H1 (cell line): ENCODE results near the gene RPL7L1. TPM values are rescaled to one million over a fixed set of nuclear protein-coding genes. Genes with fewer than 3 reads are reported as not detected.

Experiments used
- CTCF ChIA-PET: fragments of 300-600 bp; sonication (Branson Sonifier 250); formaldehyde crosslinking; loops from one replicate; lab custom pipeline; 2021; ENCODE audit not compliant: partially characterized antibody; lab: Charles Lee
- POLR2A ChIA-PET: fragments of 300-600 bp; sonication (Branson Sonifier 250); formaldehyde crosslinking; loops from one replicate; lab custom pipeline; 2021; ENCODE audit warnings: inconsistent platforms; ENCODE audit not compliant: partially characterized antibody; lab: Charles Lee
- DNase-seq, 2 experiments: peaks; one replicate each; pipeline versions ENCODE4 v3.0.0 to v3.0.0-alpha.2; 2010 to 2022; ENCODE audit warnings: low spot score in 2 of 2, low read depth in 1 of 2, mixed read lengths in 1 of 2
- FAIRE-seq: peaks from 2 replicates; lab custom pipeline; 2011; peaks lifted over from hg19 to GRCh38; lab: Jason Lieb, UNC
- H2AFZ ChIP-seq: 2 replicates; pipeline ENCODE4 v1.8.1; 2012; ENCODE audit warnings: low read length, inconsistent platforms
- H2AK5ac ChIP-seq: 2 replicates; pipeline ENCODE4 v1.6.1; 2013; ENCODE audit warnings: low read depth, low read length
- H2BK120ac ChIP-seq: replicated peaks from 2 replicates; pipeline ENCODE3; 2013; ENCODE audit warnings: low read depth, low read length, inconsistent platforms
- H2BK12ac ChIP-seq: 2 replicates; pipeline ENCODE4 v1.6.1; 2013; ENCODE audit warnings: low read depth, low read length
- H2BK15ac ChIP-seq: 2 replicates; pipeline ENCODE4 v1.6.1; 2013; ENCODE audit warnings: low read length
- H2BK20ac ChIP-seq: 2 replicates; pipeline ENCODE4 v1.6.1; 2013; ENCODE audit warnings: low read length
- H2BK5ac ChIP-seq: 2 replicates; pipeline ENCODE4 v1.6.1; 2013; ENCODE audit warnings: low read depth, low read length
- H3K14ac ChIP-seq: 2 replicates; pipeline ENCODE4 v1.6.1; 2013; ENCODE audit warnings: inconsistent platforms; ENCODE audit not compliant: insufficient read length
- H3K18ac ChIP-seq: 2 replicates; pipeline ENCODE4 v1.6.1; 2013; ENCODE audit warnings: low read length; ENCODE audit errors: extremely low read depth
- H3K23ac ChIP-seq: 2 replicates; pipeline ENCODE4 v1.6.1; 2013; ENCODE audit warnings: inconsistent platforms; ENCODE audit not compliant: insufficient read length
- H3K23me2 ChIP-seq: 2 replicates; pipeline ENCODE4 v1.6.1; 2013; ENCODE audit warnings: low read depth, low read length
- H3K27ac ChIP-seq: 2 replicates; pipeline ENCODE4 v1.6.1; 2011; ENCODE audit warnings: low read depth, low read length, inconsistent platforms
- H3K27me3 ChIP-seq, 4 experiments: replicated peaks in 1 of 4; 1 replicate in 1 of 4; 2 replicates in 3 of 4; pipeline versions ENCODE4 v1.6.1 to v1.8.1; 2011 to 2013; ENCODE audit warnings: low read length in 3 of 4, mild to moderate bottlenecking in 3 of 4, inconsistent platforms in 2 of 4, mixed read lengths in 2 of 4, moderate library complexity in 1 of 4; ENCODE audit not compliant: control insufficient read depth in 3 of 4, insufficient read depth in 3 of 4; ENCODE audit errors: extremely low read depth in 1 of 4
- H3K36me3 ChIP-seq, 4 experiments: 2 replicates each; pipeline versions ENCODE4 v1.6.1 to v1.8.1; 2011 to 2013; ENCODE audit warnings: mild to moderate bottlenecking in 4 of 4, low read length in 3 of 4, moderate library complexity in 2 of 4, control low read depth in 1 of 4, inconsistent platforms in 1 of 4; ENCODE audit not compliant: insufficient read depth in 4 of 4, control insufficient read depth in 2 of 4
- H3K4ac ChIP-seq: replicated peaks from 2 replicates; pipeline ENCODE3; 2013; ENCODE audit warnings: low read length, low read depth, mixed read lengths, inconsistent platforms; ENCODE audit not compliant: insufficient read length
- H3K4me1 ChIP-seq, 4 experiments: replicated peaks in 1 of 4; 1 replicate in 1 of 4; 2 replicates in 3 of 4; pipeline versions ENCODE4 v1.6.1 to v1.8.1; 2011 to 2013; ENCODE audit warnings: low read length in 3 of 4, inconsistent platforms in 2 of 4, mixed read lengths in 1 of 4; ENCODE audit not compliant: insufficient read depth in 4 of 4, control insufficient read depth in 3 of 4
- H3K4me2 ChIP-seq, 2 experiments: 2 replicates each; pipeline versions ENCODE4 v1.6.1 to v1.8.1; 2011 to 2013; ENCODE audit warnings: low read depth in 2 of 2, low read length in 2 of 2, control low read depth in 1 of 2, inconsistent platforms in 1 of 2, mild to moderate bottlenecking in 1 of 2; ENCODE audit not compliant: insufficient read depth in 1 of 2
- H3K4me3 ChIP-seq, 4 experiments: fragments of 200-600, 300-600 bp in 1 of 4; sonication (generic), shearing (Covaris generic), sonication (Bioruptor Twin) in 1 of 4; 2 replicates each; pipeline versions ENCODE4 v1.5.1 to v1.8.1; 2011 to 2016; ENCODE audit warnings: low read length in 4 of 4, low read depth in 3 of 4, control low read depth in 2 of 4, inconsistent platforms in 2 of 4, mild to moderate bottlenecking in 2 of 4, mixed read lengths in 1 of 4, moderate library complexity in 1 of 4; ENCODE audit not compliant: insufficient read depth in 2 of 4; ENCODE audit errors: extremely low read depth in 1 of 4
- H3K56ac ChIP-seq: replicated peaks from 2 replicates; pipeline ENCODE3; 2013; ENCODE audit warnings: low read depth, mild to moderate bottlenecking, mixed read lengths, low read length, inconsistent platforms; ENCODE audit not compliant: insufficient read length
- H3K79me1 ChIP-seq: 2 replicates; pipeline ENCODE4 v1.6.1; 2013; ENCODE audit warnings: low read depth, low read length, control low read depth
- H3K79me2 ChIP-seq, 2 experiments: 2 replicates each; pipeline versions ENCODE4 v1.6.1 to v1.8.1; 2012 to 2013; ENCODE audit warnings: low read length in 2 of 2, mild to moderate bottlenecking in 2 of 2, inconsistent platforms in 1 of 2; ENCODE audit not compliant: insufficient read depth in 2 of 2, control insufficient read depth in 1 of 2
- H3K9ac ChIP-seq, 4 experiments: replicated peaks in 1 of 4; 1 replicate in 1 of 4; 2 replicates in 3 of 4; pipeline versions ENCODE4 v1.6.1 to v1.8.1; 2011 to 2013; ENCODE audit warnings: low read depth in 3 of 4, low read length in 3 of 4, control low read depth in 2 of 4, mild to moderate bottlenecking in 2 of 4, moderate library complexity in 2 of 4, inconsistent platforms in 1 of 4; ENCODE audit errors: extremely low read depth in 1 of 4
- H3K9me3 ChIP-seq, 2 experiments: 2 replicates each; pipeline versions ENCODE4 v1.6.1 to v1.8.1; 2012 to 2013; ENCODE audit warnings: mild to moderate bottlenecking in 2 of 2, moderate library complexity in 2 of 2, control low read depth in 1 of 2, inconsistent platforms in 1 of 2, low read depth in 1 of 2, low read length in 1 of 2, mixed read lengths in 1 of 2; ENCODE audit not compliant: insufficient read depth in 2 of 2
- H4K20me1 ChIP-seq, 2 experiments: replicated peaks in 1 of 2; 2 replicates each; pipeline versions ENCODE3 to v1.8.1; 2011 to 2013; ENCODE audit warnings: inconsistent platforms in 2 of 2, low read length in 2 of 2, mild to moderate bottlenecking in 1 of 2; ENCODE audit not compliant: insufficient read depth in 2 of 2, control insufficient read depth in 1 of 2
- H4K5ac ChIP-seq: 2 replicates; pipeline ENCODE4 v1.6.1; 2013; ENCODE audit warnings: low read length, low read depth, mixed read lengths, inconsistent platforms; ENCODE audit not compliant: insufficient read length
- H4K8ac ChIP-seq: 2 replicates; pipeline ENCODE4 v1.8.0; 2013; ENCODE audit warnings: mild to moderate bottlenecking, moderate library complexity, low read length, inconsistent platforms; ENCODE audit not compliant: insufficient read depth; ENCODE audit errors: extremely low read depth
- H4K91ac ChIP-seq: replicated peaks from 2 replicates; pipeline ENCODE3; 2013; ENCODE audit warnings: low read length, mixed read lengths, inconsistent platforms; ENCODE audit not compliant: insufficient read length
- CHD1 ChIP-seq: IDR thresholded peaks from 2 replicates; pipeline ENCODE4 v1.6.1; 2012; ENCODE audit warnings: low read depth, low read length, improper control_type of control experiment
- EZH2 ChIP-seq: fragments of 200-600 bp; sonication (generic); IDR thresholded peaks from 2 replicates; pipeline ENCODE4 v1.7.1; 2012; ENCODE audit warnings: low read depth, mild to moderate bottlenecking, moderate library complexity, low read length, inconsistent platforms; ENCODE audit not compliant: severe bottlenecking
- JUND ChIP-seq: IDR thresholded peaks from 2 replicates; pipeline ENCODE4 v1.6.1; 2011; ENCODE audit warnings: mild to moderate bottlenecking, improper control_type of control experiment, low read length
- POU5F1 ChIP-seq: IDR thresholded peaks from 2 replicates; pipeline ENCODE4 v1.6.1; 2011; ENCODE audit warnings: low read depth, mild to moderate bottlenecking, low read length, moderate library complexity
- SIN3A ChIP-seq, 2 experiments: IDR thresholded peaks in 1 of 2; conservative IDR thresholded peaks in 1 of 2; 2 replicates each; pipeline ENCODE4 v1.6.1; 2011 to 2012; ENCODE audit warnings: low read length in 2 of 2, improper control_type of control experiment in 1 of 2, low read depth in 1 of 2, mild to moderate bottlenecking in 1 of 2
- SIX5 ChIP-seq: IDR thresholded peaks from 2 replicates; pipeline ENCODE4 v1.6.1; 2011; ENCODE audit warnings: mild to moderate bottlenecking, low read depth, low read length
- ZNF274 ChIP-seq: IDR thresholded peaks from 2 replicates; pipeline ENCODE4 v1.7.0; 2012; ENCODE audit warnings: low read length, borderline replicate concordance; ENCODE audit errors: extremely low read depth
- WGBS, 2 experiments: shearing (Covaris generic) in 1 of 2; methylation state at CpG; one replicate each; pipeline versions ENCODE4 v1.1.6 to v1.1.7; 2013 to 2015; ENCODE audit warnings: low lambda C conversion rate in 2 of 2, mixed read lengths in 2 of 2, inconsistent platforms in 1 of 2, low coverage in 1 of 2, missing lambda C conversion rate in 1 of 2; ENCODE audit not compliant: insufficient replicate concordance in 2 of 2, insufficient coverage in 1 of 2, insufficient read length in 1 of 2; ENCODE audit errors: extremely low coverage in 1 of 2, missing lambda C conversion rate in 1 of 2; 5-methylcytosine and 5-hydroxymethylcytosine counted together
- polyA plus RNA-seq, 7 experiments: library from polyadenylated mRNA; depleted of rRNA in 3 of 7; stranded (reverse) in 5 of 7; unstranded in 2 of 7; fragments of >200 nt in 5 of 7; fragments of 200-250 nt in 2 of 7; gene quantifications; 1 replicate in 5 of 7; 2 replicates in 1 of 7; 4 replicates in 1 of 7; pipeline versions ENCODE4 v1.2.1 to v1.2.3, GENCODE V29; 2011 to 2013; ENCODE audit warnings: missing spikeins in 2 of 7, mixed read lengths in 2 of 7
- total RNA-seq: library from RNA; stranded (reverse); fragmentation: NEBNext Ultra II Directional; extraction: Animal tissue kit (Norgen Biotek cat#: 25700); gene quantifications from 2 replicates; pipeline ENCODE4 v1.2.1, GENCODE V29; 2021

Gene RPL7L1
- total and polyA plus RNA-seq, 2 of the 8 experiments (the other 6 are each of a cell fraction or from before 2014, with no cell fraction given): 31.0 to 117 TPM

- FAIRE-seq: no peak
- WGBS, 2 experiments: 97% methylated on average over 6 of the region's 6 CpGs; no CpG with 5 or more reads in 1 of the 2 experiments
- POLR2A ChIA-PET: interaction anchor here (1.1 to 1.5 kb wide), 3 partner anchors 10 to 37 kb away, joined by 3 to 4 read pairs (median 3); partner anchors contain the start of gene RPL7L1
Measured at GRCh38 chr6:42841844-42842584, 37.4 kb upstream of the RPL7L1 start.

More at GRCh38 chr6:42841844-42842584, 37.4 kb upstream of the RPL7L1 start:
- no peaks in the 10 kb centered on the region for H3K27me3 ChIP-seq
- H3K4me1 ChIP-seq: no peaks in the 10 kb centered on the region
- no peak overlapping the region for H2BK20ac ChIP-seq
- no peak overlapping the region for H4K91ac ChIP-seq
- peaks cover 0 to 3% (median 0%) of the 10 kb centered on the region in 4 experiments; a peak in 1 of 8 replicates for H3K36me3 ChIP-seq
- no peak overlapping the region for H2AK5ac ChIP-seq
- CTCF ChIA-PET: interaction anchor here (0.8 to 1.0 kb wide), 4 partner anchors 11 to 147 kb away, joined by 3 read pairs; no protein-coding TSS in a partner anchor
- H3K56ac ChIP-seq: no peak overlapping the region
- no peak overlapping the region for H3K9ac ChIP-seq
- H3K4ac ChIP-seq: no peak overlapping the region
- no peak overlapping the region for H3K27ac ChIP-seq
- no peak overlapping the region for H4K8ac ChIP-seq
- no peaks in the 10 kb centered on the region; a peak in 1 of 4 replicates for H3K9me3 ChIP-seq
- H2BK120ac ChIP-seq: no peak overlapping the region
- TF ChIP-seq SIN3A (conservative IDR thresholded peaks at IDR 0.05 in 1 of 2, IDR thresholded peaks at IDR 0.05 in 1 of 2; ENCODE audit: low read depth in 1 of 2, low read length in 2 of 2) (no peak), JUND (no peak), SIX5 (no peak), CHD1 (no peak), EZH2 (no peak), ZNF274 (no peak), POU5F1 (no peak)
- no peak overlapping the region for H2AFZ ChIP-seq
- no peak overlapping the region for H2BK15ac ChIP-seq
- peaks cover 0 to 1% of the 10 kb centered on the region in 2 experiments for H4K20me1 ChIP-seq
- no peak overlapping the region for H3K23ac ChIP-seq
- DNase-seq: no peak
- H3K4me2 ChIP-seq: no peak overlapping the region
- no peak overlapping the region for H3K18ac ChIP-seq
- H3K79me2 ChIP-seq: 0 out of 4 replicates have a peak, but pooled peaks cover 0 to 3% of the 10 kb centered on the region in 2 experiments
- H3K79me1 ChIP-seq: no peaks in the 10 kb centered on the region; the same call in 1 of the 2 replicates
- no peak overlapping the region for H2BK5ac ChIP-seq
- H3K14ac ChIP-seq: no peak overlapping the region
- no peak overlapping the region for H2BK12ac ChIP-seq
- no peak overlapping the region for H4K5ac ChIP-seq
- no peak overlapping the region for H3K4me3 ChIP-seq
- H3K23me2 ChIP-seq: no peaks in the 10 kb centered on the region
